Left ventricle myocardium superior (tissue), 1 donor: Measurements from ENCODE around the gene TLCD2. TPM values are rescaled to one million over a fixed set of nuclear protein-coding genes. Genes with fewer than 3 reads are reported as not detected.
"Not testable (repeated sequence)": the region's sequence is repeated elsewhere in the genome, so short reads cannot be mapped to it uniquely, and the experiment has no call there.

ENCODE experiments used
- ATAC-seq: fragments of 200-7000 bp; cut with Tn5 transposase; one replicate; pipeline ENCODE4 v1.9.1; 2020; ENCODE audit warnings: mild to moderate bottlenecking, moderate library complexity
- DNase-seq: peaks from one replicate; pipeline ENCODE4 v3.0.0-alpha.2; 2020
- intact Hi-C: fragments of 100-400 bp; cut with micrococcal nuclease; formaldehyde crosslinking; loops from one replicate; pipeline ENCODE4 v1.11.0; 2022
- long read RNA-seq: library from polyadenylated mRNA; unstranded; transcript quantifications from one replicate; pipeline ENCODE4 v2.0.0, GENCODE V29; 2021
- total RNA-seq: library from RNA; stranded (reverse); fragmentation: NEBNext Ultra II Directional; extraction: Animal tissue kit (Norgen Biotek cat#: 25700); gene quantifications from one replicate; pipeline ENCODE4 v1.2.1, GENCODE V29; 2021
- donor health status: DM: no; HTN: yes; CAD: no; lungs with severe emphysema.

Gene TLCD2, protein sequence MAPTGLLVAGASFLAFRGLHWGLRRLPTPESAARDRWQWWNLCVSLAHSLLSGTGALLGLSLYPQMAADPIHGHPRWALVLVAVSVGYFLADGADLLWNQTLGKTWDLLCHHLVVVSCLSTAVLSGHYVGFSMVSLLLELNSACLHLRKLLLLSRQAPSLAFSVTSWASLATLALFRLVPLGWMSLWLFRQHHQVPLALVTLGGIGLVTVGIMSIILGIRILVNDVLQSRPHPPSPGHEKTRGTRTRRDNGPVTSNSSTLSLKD
- 1.7 TPM for total RNA-seq
- long read RNA-seq, partial matches to known transcripts = 0 of 1 reads
- long read RNA-seq, other reads (novel, unspliced or antisense) = 1 of 1 reads

DNA sequence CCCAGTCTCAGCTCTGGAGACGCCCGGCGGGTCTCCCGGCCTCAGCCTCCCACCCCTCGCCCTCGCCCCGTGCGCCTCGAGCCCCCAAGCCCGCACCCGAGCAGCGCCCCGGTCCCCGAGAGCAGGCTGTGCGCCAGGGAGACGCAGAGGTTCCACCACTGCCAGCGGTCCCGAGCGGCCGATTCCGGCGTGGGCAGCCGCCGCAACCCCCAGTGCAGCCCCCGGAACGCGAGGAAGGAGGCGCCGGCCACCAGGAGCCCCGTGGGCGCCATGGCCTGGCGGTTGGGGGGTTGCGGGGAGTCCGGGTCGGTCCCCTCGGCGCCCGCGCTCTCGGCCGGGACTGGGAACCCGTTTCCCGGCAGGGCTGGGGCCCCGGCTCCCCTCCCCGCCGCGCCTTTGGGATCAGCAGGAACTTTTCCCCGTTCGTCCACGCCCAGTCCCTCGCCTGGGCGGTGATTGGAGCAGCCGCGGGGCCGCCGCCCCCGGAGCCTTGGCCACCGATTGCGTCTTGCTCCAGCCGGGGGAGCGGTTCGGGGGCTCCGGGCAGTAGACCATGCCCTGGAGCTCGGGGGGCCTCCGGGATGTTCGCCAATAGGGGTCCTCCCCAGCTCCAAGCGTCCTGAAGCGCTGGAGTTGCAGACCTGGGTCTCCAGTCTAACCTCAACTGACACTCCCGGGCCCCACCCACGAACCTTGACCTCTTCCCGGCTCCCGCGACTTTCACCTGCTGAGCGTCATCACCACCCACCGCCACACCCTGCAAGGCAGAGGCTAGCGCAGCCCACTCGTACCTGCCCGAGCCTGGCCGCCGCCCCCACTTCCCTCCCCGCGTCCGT lies at the start of gene TLCD2:
TLCD2 (minus strand) TSS at position 407 of the 836 bp plus-strand sequence; CDS start at position 272, 135 bp downstream.
- DNase-seq (peak; percentile 88), ATAC-seq (peak; percentile 47)
- intact Hi-C loops = no loop called here

DNA sequence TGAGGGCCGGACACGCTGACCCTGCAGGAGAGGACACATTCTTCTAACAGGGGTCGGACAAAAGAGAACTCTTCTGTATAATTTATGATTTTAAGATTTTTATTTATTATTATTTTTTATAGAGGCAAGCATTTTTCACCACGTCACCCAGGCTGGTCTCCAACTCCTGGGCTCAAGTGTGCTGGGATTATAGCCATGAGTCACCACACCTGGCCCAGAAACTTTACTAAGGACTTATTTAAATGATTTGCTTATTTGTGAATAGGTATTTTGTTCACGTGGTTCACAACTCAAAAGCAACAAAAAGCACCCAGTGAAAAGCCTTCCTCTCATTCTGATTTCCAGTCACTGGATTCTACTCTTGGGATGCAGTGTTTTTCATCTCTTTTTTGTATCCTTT lies 49.4 kb upstream of the TLCD2 start:
- ATAC-seq (no peak), DNase-seq (no peak)
- intact Hi-C loops = no loop called here

DNA sequence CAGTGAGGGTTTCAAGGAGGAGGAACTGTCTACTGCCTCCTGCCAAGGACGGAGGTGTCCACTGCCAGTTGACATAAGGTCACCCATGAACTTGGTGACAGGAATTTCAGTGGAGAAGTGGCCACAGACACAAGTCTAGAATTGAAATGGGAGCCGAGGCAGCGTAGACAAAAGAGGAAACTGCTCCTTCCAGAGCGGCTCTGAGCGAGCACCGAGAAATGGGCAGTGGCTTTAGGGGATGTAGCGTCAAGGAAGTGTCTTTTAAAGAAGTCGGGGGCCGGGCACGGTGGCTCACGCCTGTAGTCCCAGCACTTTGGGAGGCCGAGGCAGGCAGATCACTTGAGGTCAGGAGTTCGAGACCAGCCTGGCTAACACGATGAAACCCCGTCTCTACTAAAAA lies 48.6 kb upstream of the TLCD2 start:
- intact Hi-C loops = no loop called here
- ATAC-seq (no peak), DNase-seq (no peak)

DNA sequence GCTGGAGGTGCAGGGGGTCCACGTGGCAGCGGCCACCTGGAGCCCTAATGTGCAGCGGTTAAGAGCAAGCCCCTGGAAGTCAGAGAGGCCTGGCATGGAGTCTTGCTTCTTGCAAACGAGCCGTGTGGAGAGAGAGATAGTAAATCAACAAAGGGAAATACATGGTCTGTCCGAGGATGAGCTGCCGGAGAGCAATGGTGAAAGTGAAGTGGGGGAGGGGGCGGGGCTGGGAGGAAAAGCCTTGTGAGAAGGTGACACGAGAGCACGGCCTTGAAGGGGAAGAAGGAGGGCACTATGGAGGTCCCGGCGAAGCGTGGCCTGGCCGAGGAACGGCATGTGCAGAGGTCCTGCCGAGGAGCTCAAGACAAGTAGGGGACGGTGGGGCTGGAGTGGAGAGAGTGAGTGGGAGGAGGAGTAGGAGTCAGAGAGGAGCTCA lies 45.7 kb upstream of the TLCD2 start:
- DNase-seq (no peak), ATAC-seq (no peak)
- intact Hi-C loops = no loop called here

DNA sequence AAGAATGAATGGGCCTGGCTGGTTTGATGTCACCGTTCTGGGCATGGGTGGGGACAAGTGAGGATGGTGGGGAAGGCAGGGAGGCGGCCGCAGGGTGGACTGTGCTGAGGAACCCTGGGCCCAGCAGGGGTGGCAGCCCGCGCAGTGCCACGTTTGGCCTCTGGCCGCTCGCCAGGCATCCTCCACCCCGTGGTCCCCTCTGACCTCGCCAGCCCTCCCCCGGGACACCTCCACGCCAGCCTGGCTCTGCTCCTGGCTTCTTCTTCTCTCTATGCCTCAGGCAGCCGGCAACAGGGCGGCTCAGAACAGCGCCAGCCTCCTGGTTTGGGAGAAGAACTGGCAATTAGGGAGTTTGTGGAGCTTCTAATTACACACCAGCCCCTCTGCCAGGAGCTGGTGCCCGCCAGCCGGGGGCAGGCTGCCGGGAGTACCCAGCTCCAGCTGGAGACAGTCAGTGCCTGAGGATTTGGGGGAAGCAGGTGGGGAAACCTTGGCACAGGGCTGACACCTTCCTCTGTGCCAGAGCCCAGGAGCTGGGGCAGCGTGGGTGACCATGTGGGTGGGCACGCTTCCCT lies 45.2 kb upstream of the TLCD2 start:
- intact Hi-C loops = no loop called here
- DNase-seq (no peak), ATAC-seq (no peak)

DNA sequence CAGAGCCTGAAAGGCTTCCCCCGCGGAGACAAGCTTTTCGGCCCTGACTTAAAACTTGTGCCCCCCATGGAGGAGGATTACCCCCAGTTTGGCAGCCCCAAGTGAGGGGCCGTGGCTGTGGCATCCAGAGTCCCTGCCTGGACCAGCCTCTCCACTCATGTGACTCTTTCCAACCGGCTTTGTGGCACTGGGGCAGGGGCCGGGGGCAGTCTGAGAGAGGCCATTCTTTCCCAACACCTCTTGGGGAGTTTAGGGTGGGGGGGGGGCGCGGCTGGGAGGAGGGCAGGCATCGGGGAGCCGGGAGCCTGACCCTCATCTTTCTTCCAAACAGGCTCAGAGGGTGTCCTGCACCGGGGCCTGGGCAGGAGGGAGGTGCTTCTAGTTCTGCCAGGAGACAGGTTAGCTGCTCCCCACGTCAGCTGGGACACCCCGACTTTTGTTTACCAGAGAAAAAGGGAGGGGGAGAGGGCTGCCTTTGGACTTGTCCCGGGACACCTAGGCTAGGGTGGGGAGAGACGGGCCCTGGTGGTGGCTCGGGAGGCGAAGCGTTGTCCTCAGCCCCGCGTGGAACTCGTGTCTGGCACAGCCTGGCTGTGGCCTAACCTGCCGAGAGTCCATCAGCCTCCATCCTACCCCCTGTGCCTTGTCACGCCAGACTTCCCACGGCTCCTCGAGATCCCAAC lies 44.4 kb upstream of the TLCD2 start:
- no peak for ATAC-seq
- intact Hi-C loops = no loop called here
- no peak for DNase-seq

DNA sequence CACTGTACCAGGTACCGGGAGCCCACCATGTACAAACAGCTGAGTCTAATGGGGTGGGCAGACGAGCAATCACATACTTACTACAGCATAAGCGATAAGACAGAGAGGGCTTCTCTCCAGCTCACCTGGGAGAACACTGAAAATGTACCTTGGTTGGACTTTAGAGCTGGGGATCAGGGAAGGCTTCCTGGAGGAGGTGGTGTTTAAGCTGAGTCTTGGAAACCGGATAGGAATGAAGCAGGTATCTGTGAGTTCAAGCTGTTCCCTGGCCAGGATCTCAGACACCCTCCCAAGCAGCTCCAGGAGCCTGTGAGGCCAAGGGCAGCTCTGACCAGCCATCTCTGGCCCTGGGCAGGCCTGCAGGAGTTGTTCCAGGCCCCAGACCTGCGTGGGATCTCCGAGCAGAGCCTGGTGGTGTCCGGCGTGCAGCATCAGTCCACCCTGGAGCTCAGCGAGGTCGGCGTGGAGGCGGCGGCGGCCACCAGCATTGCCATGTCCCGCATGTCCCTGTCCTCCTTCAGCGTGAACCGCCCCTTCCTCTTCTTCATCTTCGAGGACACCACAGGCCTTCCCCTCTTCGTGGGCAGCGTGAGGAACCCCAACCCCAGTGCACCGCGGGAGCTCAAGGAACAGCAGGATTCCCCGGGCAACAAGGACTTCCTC lies 43.7 kb upstream of the TLCD2 start:
- intact Hi-C loops = no loop called here
- no peak for DNase-seq
- ATAC-seq = peak; percentile 33

DNA sequence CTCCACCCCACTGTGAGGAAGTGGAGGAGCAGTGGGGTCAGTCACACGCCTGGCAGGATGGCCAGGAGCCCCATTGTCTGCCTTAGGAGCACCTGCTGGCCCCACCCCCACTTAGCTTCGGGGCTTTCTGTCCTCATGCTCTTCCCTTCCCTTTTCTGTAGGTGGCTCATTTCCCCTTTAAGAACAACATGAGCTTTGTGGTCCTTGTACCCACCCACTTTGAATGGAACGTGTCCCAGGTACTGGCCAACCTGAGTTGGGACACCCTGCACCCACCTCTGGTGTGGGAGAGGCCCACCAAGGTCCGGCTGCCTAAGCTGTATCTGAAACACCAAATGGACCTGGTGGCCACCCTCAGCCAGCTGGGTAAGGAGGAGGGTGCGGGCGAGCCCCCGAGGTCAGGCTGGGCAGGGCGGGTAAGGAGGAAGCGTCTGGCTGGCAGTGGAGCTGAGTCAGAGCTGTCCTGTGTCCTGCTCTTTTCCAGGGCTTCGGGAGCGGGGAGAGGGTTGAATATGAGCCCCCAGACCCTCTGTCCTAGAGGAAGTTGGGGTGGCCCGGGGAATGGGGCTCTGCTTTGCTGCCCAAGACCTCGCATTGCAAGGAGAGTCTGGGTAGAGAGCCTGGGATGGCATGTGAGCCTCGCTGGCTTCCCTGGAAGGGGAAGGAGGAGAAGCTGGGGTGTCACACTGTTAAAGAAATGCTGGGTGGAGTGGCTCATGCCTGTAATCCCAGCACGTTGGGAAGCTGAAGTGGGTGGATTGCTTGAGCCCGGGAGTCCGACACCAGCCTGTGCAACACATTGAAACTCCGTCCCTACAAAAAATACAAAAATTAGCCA lies 42.5 kb upstream of the TLCD2 start:
- DNase-seq = no peak
- intact Hi-C loops = no loop called here
- peak; percentile 71 for ATAC-seq

DNA sequence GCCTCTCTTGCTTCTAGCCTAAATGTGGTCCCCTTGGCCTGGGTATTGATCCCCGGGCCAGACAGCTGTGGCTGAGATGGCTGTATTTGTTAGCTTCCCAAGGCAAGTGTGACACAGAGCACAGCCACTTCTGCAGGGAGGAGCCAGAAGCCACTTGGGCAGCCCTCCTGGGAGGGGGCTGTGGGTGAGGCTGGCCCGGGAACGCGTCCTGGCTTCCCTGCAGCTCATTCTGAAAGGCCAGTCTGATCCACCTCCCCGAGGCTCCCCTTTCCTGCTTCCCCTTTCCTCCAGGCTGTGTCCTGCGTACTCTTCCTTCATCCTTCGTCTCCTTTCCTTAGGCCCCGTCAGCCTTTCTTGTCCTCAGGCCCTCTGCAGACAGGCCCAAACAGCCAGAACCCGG lies 40.5 kb upstream of the TLCD2 start:
- DNase-seq (no peak), ATAC-seq (peak; percentile 14)
- intact Hi-C loops = no loop called here

DNA sequence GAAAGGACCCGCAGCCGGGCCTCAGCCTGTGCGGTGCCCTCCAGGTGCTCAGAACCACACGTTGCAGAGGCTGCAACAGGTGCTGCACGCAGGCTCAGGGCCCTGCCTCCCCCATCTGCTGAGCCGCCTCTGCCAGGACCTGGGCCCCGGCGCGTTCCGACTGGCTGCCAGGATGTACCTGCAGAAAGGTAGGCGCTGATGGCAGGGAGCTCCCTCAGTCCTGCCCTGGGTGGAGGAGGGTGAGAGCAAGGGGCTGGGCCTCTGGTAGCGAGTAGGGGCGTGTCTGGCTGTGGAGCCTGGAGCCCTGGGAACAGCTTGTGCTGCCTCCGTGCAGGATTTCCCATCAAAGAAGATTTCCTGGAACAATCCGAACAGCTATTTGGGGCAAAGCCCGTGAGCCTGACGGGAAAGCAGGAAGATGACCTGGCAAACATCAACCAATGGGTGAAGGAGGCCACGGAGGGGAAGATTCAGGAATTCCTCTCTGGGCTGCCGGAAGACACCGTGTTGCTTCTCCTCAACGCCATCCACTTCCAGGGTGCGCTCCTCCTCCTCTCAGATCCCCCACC lies 36.9 kb upstream of the TLCD2 start:
- intact Hi-C loops = no loop called here
- peak; percentile 63 for ATAC-seq

DNA sequence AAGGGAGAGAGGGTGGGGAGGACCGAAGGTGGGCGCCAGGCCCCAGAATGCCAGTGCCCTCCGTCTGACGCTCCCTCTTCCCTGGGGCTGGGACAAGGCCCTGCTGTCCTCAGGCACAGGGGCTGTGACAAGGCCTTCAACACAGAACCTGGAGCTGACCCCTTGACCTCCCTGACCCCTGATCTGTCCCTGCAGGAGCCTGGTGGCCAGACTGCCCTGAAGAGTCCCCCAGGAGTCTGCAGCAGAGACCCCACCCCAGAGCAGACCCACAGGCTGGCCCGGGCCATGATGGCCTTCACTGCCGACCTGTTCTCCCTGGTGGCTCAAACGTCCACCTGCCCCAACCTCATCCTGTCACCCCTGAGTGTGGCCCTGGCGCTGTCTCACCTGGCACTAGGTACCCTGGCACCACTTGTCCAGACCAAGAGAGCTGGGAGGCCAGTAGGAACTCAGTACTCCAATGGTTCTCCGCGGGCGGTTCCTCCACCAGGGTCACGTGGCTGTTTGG lies 35.4 kb upstream of the TLCD2 start:
- DNase-seq (no peak), ATAC-seq (no peak)
- intact Hi-C loops = no loop called here

More for the DNA sequence above, 36.9 kb upstream of the TLCD2 start:
- DNase-seq = no peak

DNA sequence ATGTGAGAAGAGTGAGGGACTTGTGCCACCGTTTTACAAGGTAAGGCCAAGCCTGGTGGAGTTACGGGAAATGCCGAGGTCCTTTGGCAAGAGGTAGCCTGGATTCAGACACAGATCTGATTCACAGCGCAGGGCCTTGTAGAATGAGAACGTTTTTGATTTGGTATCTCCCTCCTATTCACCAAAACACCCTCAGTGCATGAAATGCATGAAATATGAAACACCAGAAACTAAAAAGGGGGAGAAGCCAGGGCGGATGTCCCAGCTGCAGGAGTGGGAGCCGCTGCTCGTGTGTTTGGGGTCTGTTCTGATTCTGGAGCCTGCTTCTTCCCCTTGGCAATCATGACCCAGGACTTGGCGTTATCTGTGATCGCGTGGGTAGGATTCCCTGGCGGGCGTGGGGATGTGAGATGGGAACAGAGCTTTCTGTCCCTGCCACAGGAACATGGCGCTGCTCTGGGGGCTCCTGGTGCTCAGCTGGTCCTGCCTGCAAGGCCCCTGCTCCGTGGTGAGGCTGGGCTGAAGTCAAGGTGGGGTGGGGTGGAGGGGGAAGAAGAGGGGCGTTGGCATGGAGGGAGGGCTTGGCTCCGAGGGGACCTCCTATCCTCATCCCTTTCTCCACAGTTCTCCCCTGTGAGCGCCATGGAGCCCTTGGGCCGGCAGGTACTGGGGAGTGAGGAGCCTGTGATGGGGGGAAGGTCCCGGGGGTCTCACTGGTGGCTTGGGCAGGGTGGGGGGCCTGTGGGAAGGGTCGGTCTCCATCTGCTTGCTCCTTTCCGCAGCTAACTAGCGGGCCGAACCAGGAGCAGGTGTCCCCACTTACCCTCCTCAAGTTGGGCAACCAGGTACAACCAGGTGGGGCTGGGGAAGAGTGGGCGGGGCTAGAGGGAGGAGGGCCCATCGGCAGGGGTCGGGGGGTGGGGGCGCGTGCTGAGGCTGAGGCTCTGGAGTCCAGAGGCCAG lies 34.7 kb upstream of the TLCD2 start:
- DNase-seq (no peak), ATAC-seq (peak; percentile 31)
- intact Hi-C loops = no loop called here

DNA sequence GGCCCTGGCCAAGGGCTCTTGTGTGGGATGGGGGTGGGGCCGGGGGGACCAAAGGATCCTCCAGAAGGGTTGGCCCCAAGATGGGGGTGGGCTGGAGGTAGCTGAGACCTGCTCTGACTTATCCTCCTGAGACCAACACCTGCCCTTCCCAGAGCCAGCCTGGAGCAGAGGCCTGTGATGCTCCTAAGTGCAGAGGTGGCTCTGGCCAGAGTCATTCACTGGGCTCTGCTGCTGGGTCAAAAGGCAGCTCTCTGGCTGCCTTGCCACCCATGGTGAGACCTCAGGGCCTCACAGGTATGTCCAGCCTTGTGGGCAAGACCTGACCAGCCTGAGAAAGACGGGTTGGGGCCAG lies 32.9 kb upstream of the TLCD2 start:
- no peak for DNase-seq
- intact Hi-C loops = no loop called here
- ATAC-seq = no peak

DNA sequence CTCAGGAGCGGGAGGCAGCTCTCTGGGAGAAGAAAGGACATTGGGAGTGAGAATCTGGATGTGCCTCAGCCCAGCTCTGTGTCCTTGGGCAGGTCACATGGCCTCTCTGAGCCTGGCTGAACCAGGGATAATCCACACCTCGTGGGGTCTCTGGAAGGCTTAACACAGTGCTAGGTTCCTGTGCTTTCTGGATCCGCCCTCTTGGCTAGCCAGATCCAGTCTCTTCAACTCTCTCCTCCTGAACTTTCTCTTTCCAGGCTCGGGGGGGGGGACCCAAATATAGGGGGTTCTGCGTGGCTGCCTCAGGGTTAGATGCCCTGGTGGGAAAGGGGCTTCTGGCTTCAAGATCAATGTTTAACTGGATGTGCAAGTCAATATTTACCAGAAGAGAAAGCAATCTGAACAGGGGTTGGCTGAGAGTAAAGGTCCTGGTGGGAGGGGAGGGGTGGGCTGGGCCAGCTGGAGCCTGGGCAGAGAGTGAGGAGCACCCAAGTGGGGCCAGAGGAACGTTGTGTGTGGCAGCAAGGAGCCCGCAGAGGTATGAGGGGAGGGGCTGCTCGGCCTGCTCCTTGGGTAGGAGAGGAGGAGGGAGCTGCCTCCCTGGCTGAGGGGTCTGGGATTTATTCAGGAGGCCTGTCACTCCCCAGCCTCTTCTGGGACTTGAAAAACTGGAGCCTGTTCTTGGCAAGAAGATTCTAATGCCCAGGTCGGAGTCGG lies 32.4 kb upstream of the TLCD2 start, which contains the start of gene SERPINF2:
SERPINF2 (plus strand) TSS at position 501 of the 717 bp plus-strand sequence. CDS start 2,125 bp downstream, outside the sequence.
- DNase-seq (no peak), ATAC-seq (no peak)
- intact Hi-C loops = no loop called here

DNA sequence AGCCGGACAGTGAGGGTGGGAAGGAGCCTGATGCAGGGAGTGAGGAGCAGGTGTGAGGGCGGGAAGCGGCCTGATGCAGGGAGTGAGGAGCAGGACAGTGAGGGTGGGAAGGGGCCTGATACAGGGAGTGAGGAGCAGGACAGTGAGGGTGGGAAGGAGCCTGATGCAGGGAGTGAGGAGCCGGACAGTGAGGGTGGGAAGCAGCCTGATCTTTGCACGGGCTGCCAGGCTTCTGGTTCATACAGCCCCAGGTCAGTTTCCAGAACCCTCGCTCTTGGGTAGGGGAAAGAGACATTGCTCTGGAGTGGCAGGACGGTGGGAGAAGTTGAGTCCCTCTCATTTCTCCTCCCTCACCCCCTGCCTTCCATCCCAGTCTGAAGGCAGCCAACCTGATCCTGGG lies 31.7 kb upstream of the TLCD2 start:
- intact Hi-C loops, DNase-seq, ATAC-seq: not testable (repeated sequence)
